Heart right ventricle (tissue), 16 donors: Measurements from ENCODE around the gene MGMT. TPM values are rescaled to one million over a fixed set of nuclear protein-coding genes. Genes with fewer than 3 reads are reported as not detected.

Experiments
- ATAC-seq, 8 donors: fragments of 200-7000 bp; cut with Tn5 transposase; one replicate each; pipeline ENCODE4 v1.9.1; 2020; ENCODE audit warnings: mild to moderate bottlenecking in 8 of 8, moderate library complexity in 8 of 8, moderate number of reproducible peaks in 1 of 8
- DNase-seq, 2 donors: peaks; one replicate each; pipeline ENCODE4 v3.0.0-alpha.2; 2020
- H3K27ac ChIP-seq, 10 donors: fragments of 200-600 bp; sonication (generic) in 2 of 10; one replicate each; pipeline versions ENCODE4 v1.5.0 to v1.8.0; 2020 to 2022; ENCODE audit warnings: mild to moderate bottlenecking in 3 of 10
- H3K27me3 ChIP-seq, 7 donors: fragments of 200-600 bp; one replicate each; pipeline ENCODE4 v1.8.0; 2021 to 2022; ENCODE audit warnings: mild to moderate bottlenecking in 2 of 7
- H3K36me3 ChIP-seq, 9 donors: fragments of 200-600 bp; sonication (generic) in 1 of 9; one replicate each; pipeline versions ENCODE4 v1.5.0 to v1.8.0; 2020 to 2022; ENCODE audit warnings: mild to moderate bottlenecking in 2 of 9
- H3K4me1 ChIP-seq, 9 donors: fragments of 200-600 bp; sonication (generic) in 1 of 9; one replicate each; pipeline versions ENCODE4 v1.5.0 to v1.8.0; 2020 to 2022; ENCODE audit warnings: mild to moderate bottlenecking in 4 of 9
- H3K4me3 ChIP-seq, 10 donors: fragments of 200-600 bp; sonication (generic) in 2 of 10; one replicate each; pipeline versions ENCODE4 v1.5.0 to v1.8.0; 2020 to 2022; ENCODE audit warnings: mild to moderate bottlenecking in 7 of 10, moderate library complexity in 2 of 10
- H3K9me3 ChIP-seq, 11 donors: fragments of 200-600 bp in 10 of 11; sonication (generic) in 2 of 11; one replicate each; pipeline versions ENCODE4 v1.5.0 to v1.8.0; 2013 to 2022; ENCODE audit warnings: mild to moderate bottlenecking in 2 of 11, control low read depth in 1 of 11, moderate library complexity in 1 of 11
- WGBS, 2 donors: extraction: QIAGEN DNeasy Blood & Tissue Kit; methylation state at CpG; one replicate each; pipeline ENCODE4 v1.1.7; 2013; ENCODE audit warnings: inconsistent platforms in 1 of 2; 5-methylcytosine and 5-hydroxymethylcytosine counted together
- intact Hi-C, 10 donors: fragments of 100-400 bp; cut with DNase I; formaldehyde crosslinking; loops; one replicate each; pipeline versions ENCODE4 v1.11.1 to v1.14.2; 2022
- polyA plus RNA-seq, 2 donors: library from polyadenylated mRNA; stranded (reverse); fragments of 200-250 nt; gene quantifications; one replicate each; pipeline ENCODE4 v1.2.3, GENCODE V29; 2013
- total RNA-seq, 10 donors: library from RNA; stranded (reverse); fragmentation: NEBNext Ultra II Directional in 3 of 10; extraction: Animal tissue kit (Norgen Biotek cat#: 25700) in 3 of 10; gene quantifications; one replicate each; pipeline versions ENCODE4 v1.2.1 to v1.2.4, GENCODE V29; 2021 to 2023
- TF ChIP-seq, protein P1 (sequence below), 9 donors: fragments of 200-600 bp; sonication (generic) in 2 of 9; IDR thresholded peaks; one replicate each; pipeline versions ENCODE4 v1.5.0 to v1.8.0; 2021 to 2022; ENCODE audit warnings: antibody characterized with exemption in 9 of 9, mild to moderate bottlenecking in 5 of 9, moderate library complexity in 1 of 9
- donor health status: Arrhythmogenic right ventricular cardiomyopathy.
- donor health status: ischemic (EF 13 %, LVEDD 7.1; RV severe dilation, severe dysfunction).
- donor health status: healthy with polysubstance abuse.
- donor health status: DM: no; HTN: yes; CAD: no.
- donor health status: DM: no; HTN: no; CAD: no.
- donor health status: ischemic (EF 25% LVEDD 6.9; RV normal size, moderate dysfunction).
- donor health status: ischemic (EF 25% LVEDD 5.7; RV mildly dilated, moderate dysfunction).
- donor health status: healthy.
- donor health status: DM: yes; HTN: yes; CAD: no.
- donor health status: Ischemic cardiomyopathy.
- donor health status: ischemic (EF 35%, LVEDD 5.7; RV mildly dilated, moderate dysfunction).
- donor health status: nonischemic (EF 11% LVEDD 7.7; RV severe dilation, severe dysfunction).
- donor health status: DM: yes; HTN: yes; CAD: no.
- donor health status: PGD.
- donor health status: ischemic (EF 29% LVEDD 5.4; RV normal size, mild dysfunction).
- donor health status: nonischemic (EF 23%, LVEDD 6.1; RV moderate dilation, normal function).

MGMT gene
- total and polyA plus RNA-seq, 12 donors: 8.4 to 17.8 (median 12.9) TPM

DNA sequence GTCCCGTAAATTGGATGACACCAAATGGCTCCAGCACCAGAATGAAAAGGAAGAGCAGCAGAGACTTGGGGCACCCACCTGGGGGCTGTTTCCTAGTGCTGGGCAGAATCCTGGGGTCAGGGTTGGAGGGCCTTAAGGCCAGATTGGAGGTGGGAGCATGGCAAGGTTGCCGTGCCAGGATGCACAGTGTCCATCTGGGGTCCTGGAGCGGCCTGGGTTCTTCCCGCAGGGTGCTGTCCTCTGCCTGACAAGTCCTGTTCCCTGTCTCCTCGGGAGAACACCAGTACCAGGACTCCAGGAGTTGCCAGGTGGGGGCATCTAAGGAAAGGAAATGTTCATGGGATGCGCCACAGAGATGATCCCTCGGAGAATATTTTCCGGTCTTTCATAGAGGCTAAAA, 42.8 kb downstream of the MGMT start:
- Histone ChIP-seq H3K27me3 (no peaks in the 10 kb centered on the region), H3K4me3 (no peak overlapping the region), H3K27ac (no peak overlapping the region), H3K9me3 (peaks cover 0 to 11% (median 0%) of the 10 kb centered on the region in 11 donors), H3K4me1 (peaks cover 0 to 4% (median 0%) of the 10 kb centered on the region in 9 donors), H3K36me3 (no peaks in the 10 kb centered on the region)
- 78 to 83% methylated on average over 8 of the region's 8 CpGs for WGBS, 2 donors
- DNase-seq (no peak), ATAC-seq (no peak)
- TF ChIP-seq, protein P1, sequence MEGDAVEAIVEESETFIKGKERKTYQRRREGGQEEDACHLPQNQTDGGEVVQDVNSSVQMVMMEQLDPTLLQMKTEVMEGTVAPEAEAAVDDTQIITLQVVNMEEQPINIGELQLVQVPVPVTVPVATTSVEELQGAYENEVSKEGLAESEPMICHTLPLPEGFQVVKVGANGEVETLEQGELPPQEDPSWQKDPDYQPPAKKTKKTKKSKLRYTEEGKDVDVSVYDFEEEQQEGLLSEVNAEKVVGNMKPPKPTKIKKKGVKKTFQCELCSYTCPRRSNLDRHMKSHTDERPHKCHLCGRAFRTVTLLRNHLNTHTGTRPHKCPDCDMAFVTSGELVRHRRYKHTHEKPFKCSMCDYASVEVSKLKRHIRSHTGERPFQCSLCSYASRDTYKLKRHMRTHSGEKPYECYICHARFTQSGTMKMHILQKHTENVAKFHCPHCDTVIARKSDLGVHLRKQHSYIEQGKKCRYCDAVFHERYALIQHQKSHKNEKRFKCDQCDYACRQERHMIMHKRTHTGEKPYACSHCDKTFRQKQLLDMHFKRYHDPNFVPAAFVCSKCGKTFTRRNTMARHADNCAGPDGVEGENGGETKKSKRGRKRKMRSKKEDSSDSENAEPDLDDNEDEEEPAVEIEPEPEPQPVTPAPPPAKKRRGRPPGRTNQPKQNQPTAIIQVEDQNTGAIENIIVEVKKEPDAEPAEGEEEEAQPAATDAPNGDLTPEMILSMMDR (IDR thresholded peaks at IDR 0.05): no peak
- intact Hi-C loops: no loop called here

DNA sequence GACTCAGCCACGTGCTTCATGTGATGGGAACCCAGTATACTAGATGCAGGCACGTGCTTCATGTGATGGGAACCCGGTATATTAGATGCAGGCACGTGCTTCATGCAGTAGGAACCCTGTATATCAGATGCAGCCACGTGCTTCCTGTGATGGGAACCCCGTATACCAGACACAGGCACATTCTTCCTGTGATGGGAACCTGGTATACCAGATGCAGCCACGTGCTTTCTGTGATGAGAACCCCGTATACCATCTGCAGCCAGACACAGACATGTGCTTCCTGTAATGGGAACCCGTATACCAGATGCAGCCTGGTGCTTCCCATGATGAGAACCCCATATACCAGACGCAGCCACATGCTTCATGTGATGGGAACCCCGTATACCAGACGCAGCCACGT, 44.0 kb downstream of the MGMT start:
- H3K27ac ChIP-seq: no peak overlapping the region
- TF ChIP-seq, protein P1 (IDR thresholded peaks at IDR 0.05): no peak
- no peak overlapping the region for H3K4me3 ChIP-seq
- H3K36me3 ChIP-seq: no peaks in the 10 kb centered on the region
- peaks cover 0 to 4% (median 0%) of the 10 kb centered on the region in 9 donors for H3K4me1 ChIP-seq
- 84 to 97% methylated on average over 13 of the region's 13 CpGs for WGBS, 2 donors
- intact Hi-C loops: no loop called here
- ATAC-seq (no peak), DNase-seq (no peak)
- no peaks in the 10 kb centered on the region for H3K27me3 ChIP-seq
- H3K9me3 ChIP-seq: peaks cover 0 to 11% (median 0%) of the 10 kb centered on the region in 11 donors

DNA sequence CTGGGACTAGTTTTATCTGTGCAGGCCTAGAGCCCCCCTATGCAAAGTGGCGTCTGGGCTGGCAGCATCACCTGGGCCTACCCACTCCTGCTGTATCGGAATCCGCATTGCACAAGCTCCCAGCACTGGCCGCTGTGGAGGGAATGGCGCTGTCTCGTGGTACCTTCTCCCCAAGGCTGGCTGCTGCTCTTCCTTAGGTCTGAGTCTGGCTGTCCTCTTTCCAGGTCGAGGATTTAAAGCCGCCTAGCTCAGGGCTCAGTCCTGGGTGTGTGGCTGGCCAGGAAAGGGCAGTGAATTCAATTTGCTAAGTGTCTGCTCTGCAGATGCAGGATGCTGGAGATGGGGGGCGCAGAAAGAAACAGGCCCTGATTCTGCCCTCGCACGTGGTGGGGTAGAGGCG, 44.7 kb downstream of the MGMT start:
- ATAC-seq (no peak), DNase-seq (no peak)
- intact Hi-C loops: no loop called here
- peaks cover 0 to 11% (median 0%) of the 10 kb centered on the region in 11 donors for H3K9me3 ChIP-seq
- peaks cover 0 to 4% (median 0%) of the 10 kb centered on the region in 9 donors for H3K4me1 ChIP-seq
- no peaks in the 10 kb centered on the region for H3K27me3 ChIP-seq
- 91 to 96% methylated on average over 12 of the region's 12 CpGs for WGBS, 2 donors
- no peaks in the 10 kb centered on the region for H3K36me3 ChIP-seq
- TF ChIP-seq, protein P1 (IDR thresholded peaks at IDR 0.05): no peak
- H3K4me3 ChIP-seq: no peak overlapping the region
- no peak overlapping the region for H3K27ac ChIP-seq

DNA sequence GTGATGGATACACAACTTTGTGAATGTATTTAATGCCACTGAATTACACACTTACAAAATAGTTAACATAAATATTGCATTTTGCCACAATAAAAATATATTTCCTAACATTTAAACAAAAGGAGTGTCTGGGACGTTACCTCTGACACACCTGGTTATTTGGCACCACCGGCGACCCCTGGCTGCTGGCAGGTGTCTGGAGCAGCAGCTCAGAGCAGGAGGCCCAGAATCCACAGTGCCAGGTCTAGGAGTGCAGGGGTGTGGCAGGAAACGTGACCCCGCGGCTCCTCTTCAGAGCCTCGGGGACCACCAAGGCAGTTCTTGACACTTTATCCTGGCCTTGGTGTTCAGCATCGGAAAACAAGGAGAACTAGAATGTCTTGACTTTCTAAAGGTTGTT, 46.3 kb downstream of the MGMT start:
- peaks cover 0 to under 1% (median 0%) of the 10 kb centered on the region in 11 donors for H3K9me3 ChIP-seq
- DNase-seq (no peak), ATAC-seq (no peak)
- TF ChIP-seq, protein P1 (IDR thresholded peaks at IDR 0.05): no peak
- H3K36me3 ChIP-seq: no peaks in the 10 kb centered on the region
- no peaks in the 10 kb centered on the region for H3K27me3 ChIP-seq
- peaks cover 0 to 13% (median 3%) of the 10 kb centered on the region in 9 donors for H3K4me1 ChIP-seq
- no peak overlapping the region for H3K4me3 ChIP-seq
- 78 to 79% methylated on average over 8 of the region's 8 CpGs for WGBS, 2 donors
- H3K27ac ChIP-seq: no peak overlapping the region
- intact Hi-C loops: no loop called here
